ENCODE measurements around the gene TTC7B. TPM values are rescaled to one million over a fixed set of nuclear protein-coding genes. Genes with fewer than 3 reads are reported as not detected.

The TTC7B gene
- total and polyA plus RNA-seq, 2 donors (not counting 1 experiment from before 2014, with no cell fraction given): 0.36 to 3.2 TPM

- Mint-ChIP-seq H3K4me1 (no peaks in the 10 kb centered on the region), H3K27ac (no peak overlapping the region), H3K9me3 (ENCODE audit: insufficient read depth) (no peaks in the 10 kb centered on the region), H3K27me3 (no peaks in the 10 kb centered on the region), H3K4me3 (no peak overlapping the region)
- ATAC-seq (ENCODE audit: low read depth) (no peak), DNase-seq (no peak)
- Histone ChIP-seq H3K36me3 (replicated peaks in 1 of 2; ENCODE audit: control extremely low read depth in 1 of 2, control insufficient read depth in 1 of 2, extremely low read depth in 1 of 2, insufficient read depth in 2 of 2, low read length in 1 of 2) (no peaks in the 10 kb centered on the region), H3K79me2 (ENCODE audit: control insufficient read depth, insufficient read depth, low read length) (no peaks in the 10 kb centered on the region), H2AFZ (ENCODE audit: insufficient read depth, low read depth, low read length, poor library complexity, severe bottlenecking) (no peak overlapping the region), H3K4me3 (ENCODE audit: control extremely low read depth in 1 of 5, extremely low read depth in 1 of 5, insufficient read depth in 1 of 5, low read depth in 2 of 5, low read length in 4 of 5) (no peak overlapping the region), H3K27ac (ENCODE audit: low read length in 2 of 2) (no peak overlapping the region), H3K9me3 (ENCODE audit: control extremely low read depth in 1 of 3, control insufficient read depth in 2 of 3, insufficient read depth in 1 of 3, low read length in 2 of 3) (no peaks in the 10 kb centered on the region), H3K27me3 (replicated peaks in 1 of 4; ENCODE audit: control extremely low read depth in 1 of 4, control insufficient read depth in 3 of 4, insufficient read depth in 4 of 4, low read length in 3 of 4) (no peaks in the 10 kb centered on the region), H3K4me1 (ENCODE audit: control insufficient read depth in 2 of 2, insufficient read depth in 2 of 2, low read length in 2 of 2) (no peaks in the 10 kb centered on the region), H4K20me1 (ENCODE audit: control insufficient read depth, insufficient read depth, low read length, poor library complexity, severe bottlenecking) (no peaks in the 10 kb centered on the region), H3K9ac (ENCODE audit: low read length) (no peak overlapping the region), H3K4me2 (replicated peaks; ENCODE audit: low read depth, low read length, poor library complexity, severe bottlenecking) (no peak overlapping the region)
- POLR2A ChIA-PET: no interaction called here
- CTCF ChIA-PET: no interaction called here
- intact Hi-C loops (cut with micrococcal nuclease): no loop called here
- WGBS (ENCODE audit: insufficient coverage): 96% methylated on average over 7 of the region's 9 CpGs
- TF ChIP-seq, protein P1, sequence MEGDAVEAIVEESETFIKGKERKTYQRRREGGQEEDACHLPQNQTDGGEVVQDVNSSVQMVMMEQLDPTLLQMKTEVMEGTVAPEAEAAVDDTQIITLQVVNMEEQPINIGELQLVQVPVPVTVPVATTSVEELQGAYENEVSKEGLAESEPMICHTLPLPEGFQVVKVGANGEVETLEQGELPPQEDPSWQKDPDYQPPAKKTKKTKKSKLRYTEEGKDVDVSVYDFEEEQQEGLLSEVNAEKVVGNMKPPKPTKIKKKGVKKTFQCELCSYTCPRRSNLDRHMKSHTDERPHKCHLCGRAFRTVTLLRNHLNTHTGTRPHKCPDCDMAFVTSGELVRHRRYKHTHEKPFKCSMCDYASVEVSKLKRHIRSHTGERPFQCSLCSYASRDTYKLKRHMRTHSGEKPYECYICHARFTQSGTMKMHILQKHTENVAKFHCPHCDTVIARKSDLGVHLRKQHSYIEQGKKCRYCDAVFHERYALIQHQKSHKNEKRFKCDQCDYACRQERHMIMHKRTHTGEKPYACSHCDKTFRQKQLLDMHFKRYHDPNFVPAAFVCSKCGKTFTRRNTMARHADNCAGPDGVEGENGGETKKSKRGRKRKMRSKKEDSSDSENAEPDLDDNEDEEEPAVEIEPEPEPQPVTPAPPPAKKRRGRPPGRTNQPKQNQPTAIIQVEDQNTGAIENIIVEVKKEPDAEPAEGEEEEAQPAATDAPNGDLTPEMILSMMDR (IDR thresholded peaks at IDR 0.05): no peak
- TF ChIP-seq EZH2 (IDR thresholded peaks at IDR 0.05; ENCODE audit: borderline replicate concordance, insufficient read depth, low read depth, low read length, poor library complexity, severe bottlenecking): no peak
Measured at GRCh38 chr14:90569606-90570387, 246.4 kb downstream of the TTC7B start.

GRCh38 chr14:90569201-90569600 lies 247.0 kb downstream of the TTC7B start:
- H3K4me3 ChIP-seq (ENCODE audit: control extremely low read depth in 1 of 5, extremely low read depth in 1 of 5, insufficient read depth in 1 of 5, low read depth in 2 of 5, low read length in 4 of 5): no peak overlapping the region
- no peak for DNase-seq
- no peaks in the 10 kb centered on the region for H3K4me1 ChIP-seq (ENCODE audit: control insufficient read depth in 2 of 2, insufficient read depth in 2 of 2, low read length in 2 of 2)
- Mint-ChIP-seq H3K4me3 (no peak overlapping the region), H3K4me1 (no peaks in the 10 kb centered on the region), H3K9me3 (ENCODE audit: insufficient read depth) (no peaks in the 10 kb centered on the region), H3K27ac (no peak overlapping the region), H3K27me3 (no peaks in the 10 kb centered on the region)
- no peak overlapping the region for H3K4me2 ChIP-seq (replicated peaks; ENCODE audit: low read depth, low read length, poor library complexity, severe bottlenecking)
- H3K27ac ChIP-seq (ENCODE audit: low read length in 2 of 2): no peak overlapping the region
- no peak overlapping the region for H2AFZ ChIP-seq (ENCODE audit: insufficient read depth, low read depth, low read length, poor library complexity, severe bottlenecking)
- intact Hi-C loops (cut with micrococcal nuclease): no loop called here
- 90% methylated on average over 4 of the region's 5 CpGs for WGBS (ENCODE audit: insufficient coverage)
- ATAC-seq (ENCODE audit: low read depth): no peak
- no peaks in the 10 kb centered on the region for H3K79me2 ChIP-seq (ENCODE audit: control insufficient read depth, insufficient read depth, low read length)
- no peaks in the 10 kb centered on the region for H3K36me3 ChIP-seq (replicated peaks in 1 of 2; ENCODE audit: control extremely low read depth in 1 of 2, control insufficient read depth in 1 of 2, extremely low read depth in 1 of 2, insufficient read depth in 2 of 2, low read length in 1 of 2)
- H3K27me3 ChIP-seq (replicated peaks in 1 of 4; ENCODE audit: control extremely low read depth in 1 of 4, control insufficient read depth in 3 of 4, insufficient read depth in 4 of 4, low read length in 3 of 4): no peaks in the 10 kb centered on the region
- ChIA-PET CTCF (no interaction called here), POLR2A (no interaction called here)
- no peaks in the 10 kb centered on the region for H3K9me3 ChIP-seq (ENCODE audit: control extremely low read depth in 1 of 3, control insufficient read depth in 2 of 3, insufficient read depth in 1 of 3, low read length in 2 of 3)
- no peak overlapping the region for H3K9ac ChIP-seq (ENCODE audit: low read length)
- no peak for TF ChIP-seq EZH2 (IDR thresholded peaks at IDR 0.05; ENCODE audit: borderline replicate concordance, insufficient read depth, low read depth, low read length, poor library complexity, severe bottlenecking)
- TF ChIP-seq, protein P1 (IDR thresholded peaks at IDR 0.05): no peak
- no peaks in the 10 kb centered on the region for H4K20me1 ChIP-seq (ENCODE audit: control insufficient read depth, insufficient read depth, low read length, poor library complexity, severe bottlenecking)
